ENCODE results near the gene ZMYND8. TPM values are rescaled to one million over a fixed set of nuclear protein-coding genes. Genes with fewer than 3 reads are reported as not detected.
A peak's percentile ranks its signal among the peaks of the same experiment; 100 is the strongest.

The ZMYND8 gene
- polyA plus RNA-seq, 3 donors, result 1.4 to 13.8 (median 5.8) TPM

GRCh38 chr20:47327711-47328110, 28.8 kb downstream of the ZMYND8 start:
- Histone ChIP-seq H3K4me1 (ENCODE audit: control insufficient read depth in 1 of 2, insufficient read depth in 2 of 2, low read length in 2 of 2) (no peaks in the 10 kb centered on the region), H3K27me3 (ENCODE audit: control insufficient read depth in 2 of 2, insufficient read depth in 2 of 2, low read length in 2 of 2) (no peaks in the 10 kb centered on the region), H3K27ac (ENCODE audit: low read depth in 1 of 2, low read length in 2 of 2) (no peak overlapping the region), H3K9ac (ENCODE audit: insufficient read depth, low read length, poor library complexity, severe bottlenecking) (no peak overlapping the region), H2AFZ (ENCODE audit: insufficient read depth, low read depth, low read length, poor library complexity, severe bottlenecking) (no peak overlapping the region), H4K20me1 (ENCODE audit: insufficient read depth, low read length) (peaks cover 78% of the 10 kb centered on the region), H3K79me2 (ENCODE audit: insufficient read depth, low read length) (peaks cover 99% of the 10 kb centered on the region), H3K36me3 (replicated peaks in 1 of 2; ENCODE audit: control insufficient read depth in 1 of 2, insufficient read depth in 2 of 2, low read length in 2 of 2) (peaks cover 10 to 66% of the 10 kb centered on the region in 2 donors), H3K4me2 (replicated peaks; ENCODE audit: extremely low read depth, low read length, poor library complexity, severe bottlenecking) (no peak overlapping the region), H3K4me3 (replicated peaks in 1 of 3; ENCODE audit: low read depth in 2 of 3, low read length in 3 of 3) (no peak overlapping the region), H3K9me3 (replicated peaks in 1 of 2; ENCODE audit: control insufficient read depth in 1 of 2, insufficient read depth in 1 of 2, low read length in 2 of 2) (no peaks in the 10 kb centered on the region)
- Mint-ChIP-seq H3K27ac (peak overlapping the region in 3 of 7 donors; percentile 34 to 68 (median 36)), H3K4me1 (peaks cover 12% of the 10 kb centered on the region), H3K9me3 (no peaks in the 10 kb centered on the region), H3K27me3 (ENCODE audit: low read depth in 3 of 3) (peaks cover 0 to 3% (median 0%) of the 10 kb centered on the region in 3 donors), H3K4me3 (no peak overlapping the region), H3K36me3 (peaks cover 46 to 64% of the 10 kb centered on the region in 2 donors)
- TF ChIP-seq CTCF (IDR thresholded peaks at IDR 0.05), result no peak
- intact Hi-C loops (cut with micrococcal nuclease), result no loop called here
- 100% methylated on average over 4 of the region's 7 CpGs for WGBS (ENCODE audit: insufficient coverage)
- no peak for DNase-seq

- Mint-ChIP-seq H3K4me1 (peaks cover 17% of the 10 kb centered on the region), H3K9me3 (no peaks in the 10 kb centered on the region), H3K36me3 (peaks cover 39 to 58% of the 10 kb centered on the region in 2 donors), H3K27ac (peak overlapping the region in 5 of 7 donors; percentile 18 to 61 (median 31)), H3K4me3 (no peak overlapping the region), H3K27me3 (ENCODE audit: low read depth in 3 of 3) (peaks cover 0 to 3% (median 0%) of the 10 kb centered on the region in 3 donors)
- no peaks in the 10 kb centered on the region for H3K27me3 ChIP-seq (ENCODE audit: control insufficient read depth in 2 of 2, insufficient read depth in 2 of 2, low read length in 2 of 2)
- intact Hi-C loops (cut with micrococcal nuclease), result no loop called here
- H3K9ac ChIP-seq (ENCODE audit: insufficient read depth, low read length, poor library complexity, severe bottlenecking), result no peak overlapping the region
- no peaks in the 10 kb centered on the region for H3K9me3 ChIP-seq (replicated peaks in 1 of 2; ENCODE audit: control insufficient read depth in 1 of 2, insufficient read depth in 1 of 2, low read length in 2 of 2)
- no peak overlapping the region for H2AFZ ChIP-seq (ENCODE audit: insufficient read depth, low read depth, low read length, poor library complexity, severe bottlenecking)
- H3K4me1 ChIP-seq (ENCODE audit: control insufficient read depth in 1 of 2, insufficient read depth in 2 of 2, low read length in 2 of 2), result peaks cover under 1 to 5% of the 10 kb centered on the region in 2 donors
- no peak overlapping the region for H3K4me2 ChIP-seq (replicated peaks; ENCODE audit: extremely low read depth, low read length, poor library complexity, severe bottlenecking)
- peaks cover 80% of the 10 kb centered on the region for H4K20me1 ChIP-seq (ENCODE audit: insufficient read depth, low read length)
- no peak for TF ChIP-seq CTCF (IDR thresholded peaks at IDR 0.05)
- H3K36me3 ChIP-seq (replicated peaks in 1 of 2; ENCODE audit: control insufficient read depth in 1 of 2, insufficient read depth in 2 of 2, low read length in 2 of 2), result peaks cover 6 to 57% of the 10 kb centered on the region in 2 donors
- no peak overlapping the region for H3K4me3 ChIP-seq (replicated peaks in 1 of 3; ENCODE audit: low read depth in 2 of 3, low read length in 3 of 3)
- peaks cover 99% of the 10 kb centered on the region for H3K79me2 ChIP-seq (ENCODE audit: insufficient read depth, low read length)
- WGBS (ENCODE audit: insufficient coverage), result 94% methylated on average over 3 of the region's 10 CpGs
- DNase-seq, result no peak
- peak overlapping the region in 1 of 2 donors; percentile 16 for H3K27ac ChIP-seq (ENCODE audit: low read depth in 1 of 2, low read length in 2 of 2)
Measured at GRCh38 chr20:47326658-47327268, 29.7 kb downstream of the ZMYND8 start.

Data from CD14-positive monocyte (primary cell).